ENCODE results near the gene CLK3. TPM values are rescaled to one million over a fixed set of nuclear protein-coding genes. Genes with fewer than 3 reads are reported as not detected.

CLK3 gene
- total and polyA plus RNA-seq, 2 of the 13 experiments (the other 11 are each of a cell fraction or from before 2014, with no cell fraction given) = 41.5 to 82.0 TPM

DNA sequence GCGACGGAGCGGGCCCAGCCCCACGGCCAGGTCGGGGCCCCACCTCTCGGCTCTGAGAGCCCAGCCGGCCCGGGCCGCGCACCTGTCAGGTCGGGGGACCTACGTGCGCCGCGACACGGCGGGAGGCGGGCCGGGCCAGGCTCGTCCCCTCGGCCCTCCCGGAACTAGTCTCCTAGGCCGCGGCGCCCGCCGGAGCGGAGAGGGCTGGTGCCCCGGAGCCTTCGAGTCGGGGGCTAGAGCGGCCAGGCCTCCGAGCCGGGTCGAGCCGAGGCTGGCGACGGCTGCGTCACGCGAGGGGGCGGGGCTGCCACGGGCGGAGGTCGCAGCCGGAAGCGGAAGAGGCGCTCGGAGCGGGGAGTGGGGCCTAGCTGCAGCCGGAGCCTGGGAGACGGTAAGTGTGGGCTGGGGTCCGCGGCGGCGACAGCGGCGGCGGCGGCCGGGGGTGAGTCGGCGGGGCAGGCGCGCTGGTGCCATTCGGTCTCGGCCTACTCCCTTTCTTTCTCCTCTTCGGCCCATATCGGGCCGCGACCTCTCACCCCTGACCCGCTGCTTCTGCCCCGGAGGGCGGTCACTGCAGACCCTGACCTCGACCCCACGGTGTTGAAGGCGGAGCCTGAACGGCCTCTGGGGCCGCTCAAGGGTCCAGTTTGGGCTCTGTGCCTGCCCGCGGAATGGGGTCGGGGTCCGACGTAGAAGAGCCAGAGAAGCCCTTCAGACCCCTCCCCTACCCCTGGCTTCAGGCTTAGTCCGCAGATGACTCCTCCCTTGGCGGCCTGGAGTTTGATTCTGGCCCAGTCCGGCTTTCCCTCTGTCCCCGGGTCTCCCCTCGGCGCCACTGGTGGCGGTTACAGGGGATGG is at the start of gene CLK3 (continued):
- TF ChIP-seq MIER2 (CRISPR knock-in tag; IDR thresholded peaks at IDR 0.05) (no peak; the same call in 1 of the 2 replicates), YEATS2 (CRISPR knock-in tag; IDR thresholded peaks at IDR 0.05; ENCODE audit: borderline replicate concordance) (no peak; the same call in none of the 2 replicates), ZNF766 (CRISPR knock-in tag; IDR thresholded peaks at IDR 0.05; ENCODE audit: borderline replicate concordance) (no peak; the same call in 1 of the 2 replicates), TP53 (CRISPR knock-in tag; conservative IDR thresholded peaks at IDR 0.05) (no peak; the same call in 1 of the 2 replicates), PRPF4 (IDR thresholded peaks at IDR 0.05; ENCODE audit: low read depth, low read length, poor library complexity, severe bottlenecking) (no peak), ZNF777 (CRISPR knock-in tag; IDR thresholded peaks at IDR 0.05) (0 out of 2 replicates have a peak, but pooled peaks have one; percentile 14), GTF2F1 (IDR thresholded peaks at IDR 0.05; ENCODE audit: low read length) (no peak), ETV6 (CRISPR knock-in tag; conservative IDR thresholded peaks at IDR 0.05) (peak; percentile 60), ZFP62 (CRISPR knock-in tag; IDR thresholded peaks at IDR 0.05) (no peak), ZFX (CRISPR knock-in tag; IDR thresholded peaks at IDR 0.05; ENCODE audit: low read depth) (peak; percentile 100), SPEN (CRISPR knock-in tag; IDR thresholded peaks at IDR 0.05; ENCODE audit: low read depth) (peak; percentile 94), ZNF329 (CRISPR knock-in tag; IDR thresholded peaks at IDR 0.05; ENCODE audit: low read depth) (peak; percentile 63), ZNF431 (CRISPR knock-in tag; IDR thresholded peaks at IDR 0.05; ENCODE audit: borderline replicate concordance, low read depth) (peak; percentile 62; the same call in 1 of the 2 replicates), ZKSCAN5 (CRISPR knock-in tag; IDR thresholded peaks at IDR 0.05) (no peak), KDM6A (CRISPR knock-in tag; IDR thresholded peaks at IDR 0.05; ENCODE audit: low read depth) (no peak), HOXA7 (CRISPR knock-in tag; IDR thresholded peaks at IDR 0.05) (no peak), ZNF550 (CRISPR knock-in tag; IDR thresholded peaks at IDR 0.05; ENCODE audit: borderline replicate concordance) (0 out of 2 replicates have a peak, but pooled peaks have one; percentile 25), DMAP1 (CRISPR knock-in tag; IDR thresholded peaks at IDR 0.05) (peak; percentile 50), ZNF660 (CRISPR knock-in tag; IDR thresholded peaks at IDR 0.05; ENCODE audit: borderline replicate concordance, low read depth) (no peak; the same call in 1 of the 2 replicates), ZNF343 (CRISPR knock-in tag; IDR thresholded peaks at IDR 0.05) (peak; percentile 43; the same call in 1 of the 2 replicates), ZNF703 (CRISPR knock-in tag; IDR thresholded peaks at IDR 0.05; ENCODE audit: borderline replicate concordance) (peak; percentile 91; the same call in 1 of the 2 replicates), ZNF160 (CRISPR knock-in tag; IDR thresholded peaks at IDR 0.05) (no peak), IKZF4 (CRISPR knock-in tag; IDR thresholded peaks at IDR 0.05; ENCODE audit: borderline replicate concordance, low read depth, not compliant biosample characterization) (no peak), SIX1 (CRISPR knock-in tag; IDR thresholded peaks at IDR 0.05; ENCODE audit: borderline replicate concordance) (no peak), TBL1XR1 (IDR thresholded peaks at IDR 0.05; ENCODE audit: borderline replicate concordance, low read length, partially characterized antibody) (peak; percentile 39), RAD51 (IDR thresholded peaks at IDR 0.05; ENCODE audit: borderline replicate concordance) (no peak), ZNF235 (CRISPR knock-in tag; IDR thresholded peaks at IDR 0.05; ENCODE audit: borderline replicate concordance) (peak; percentile 44; the same call in 1 of the 2 replicates)
- TF ChIP-seq, protein P1, sequence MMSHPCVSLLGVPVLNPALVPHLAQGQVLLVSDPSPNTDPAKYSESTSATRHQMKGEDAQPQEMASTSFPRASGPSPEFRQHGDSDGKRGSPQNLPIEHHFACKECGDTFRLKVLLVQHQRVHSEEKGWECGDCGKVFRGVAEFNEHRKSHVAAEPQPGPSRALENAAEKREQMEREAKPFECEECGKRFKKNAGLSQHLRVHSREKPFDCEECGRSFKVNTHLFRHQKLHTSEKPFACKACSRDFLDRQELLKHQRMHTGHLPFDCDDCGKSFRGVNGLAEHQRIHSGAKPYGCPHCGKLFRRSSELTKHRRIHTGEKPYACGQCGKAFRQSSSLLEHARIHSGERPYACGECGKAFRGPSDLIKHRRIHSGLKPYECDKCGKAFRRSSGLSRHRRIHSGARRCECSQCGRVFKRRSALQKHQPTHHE (CRISPR knock-in tag; IDR thresholded peaks at IDR 0.05; ENCODE audit: borderline replicate concordance) = no peak
